ENCODE measurements around the gene SH3GL1. TPM values are rescaled to one million over a fixed set of nuclear protein-coding genes. Genes with fewer than 3 reads are reported as not detected.

Gene SH3GL1
- total and polyA plus RNA-seq, 9 of the 15 experiments (the other 6 are each of a cell fraction or from before 2014, with no cell fraction given) = 1.7 to 75.3 (median 25.7) TPM

DNA sequence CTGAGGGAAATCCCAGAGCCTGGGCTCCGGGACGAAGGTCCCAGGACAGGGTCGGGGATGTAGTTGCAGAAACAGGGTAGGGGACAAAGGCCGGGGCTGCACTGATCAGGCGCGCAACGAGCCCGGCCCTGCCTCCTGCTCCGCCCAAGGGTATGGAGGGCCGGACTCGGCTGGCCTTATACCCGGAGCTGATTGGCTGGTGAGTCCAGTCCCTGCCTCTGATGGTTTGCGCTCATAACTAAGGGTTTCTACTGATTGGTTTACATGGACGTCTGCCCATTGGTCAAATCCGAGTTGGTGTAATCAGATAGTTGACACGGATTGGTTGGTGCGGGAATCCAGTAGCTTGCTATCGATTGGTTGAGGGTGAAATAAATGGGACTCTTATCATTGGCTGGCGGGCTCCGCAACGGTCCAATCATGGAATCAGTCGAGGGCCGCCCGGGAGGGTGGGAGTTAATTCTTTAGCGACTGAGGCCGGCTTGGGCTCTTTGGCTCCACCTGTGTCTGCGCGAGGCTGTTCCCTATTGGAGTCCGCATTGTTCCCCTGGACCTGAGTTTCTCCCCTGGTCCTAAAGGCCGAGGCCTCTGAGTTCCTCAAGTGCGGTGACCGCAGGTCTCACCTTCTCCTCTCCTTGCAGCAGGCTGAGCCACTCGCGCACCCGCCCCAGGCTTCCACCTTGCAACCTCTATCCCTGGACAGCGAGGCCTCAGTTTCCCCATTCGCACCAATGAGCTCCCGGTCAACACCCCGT is 57.6 kb downstream of the SH3GL1 start (continued):
- TF ChIP-seq, protein P1, sequence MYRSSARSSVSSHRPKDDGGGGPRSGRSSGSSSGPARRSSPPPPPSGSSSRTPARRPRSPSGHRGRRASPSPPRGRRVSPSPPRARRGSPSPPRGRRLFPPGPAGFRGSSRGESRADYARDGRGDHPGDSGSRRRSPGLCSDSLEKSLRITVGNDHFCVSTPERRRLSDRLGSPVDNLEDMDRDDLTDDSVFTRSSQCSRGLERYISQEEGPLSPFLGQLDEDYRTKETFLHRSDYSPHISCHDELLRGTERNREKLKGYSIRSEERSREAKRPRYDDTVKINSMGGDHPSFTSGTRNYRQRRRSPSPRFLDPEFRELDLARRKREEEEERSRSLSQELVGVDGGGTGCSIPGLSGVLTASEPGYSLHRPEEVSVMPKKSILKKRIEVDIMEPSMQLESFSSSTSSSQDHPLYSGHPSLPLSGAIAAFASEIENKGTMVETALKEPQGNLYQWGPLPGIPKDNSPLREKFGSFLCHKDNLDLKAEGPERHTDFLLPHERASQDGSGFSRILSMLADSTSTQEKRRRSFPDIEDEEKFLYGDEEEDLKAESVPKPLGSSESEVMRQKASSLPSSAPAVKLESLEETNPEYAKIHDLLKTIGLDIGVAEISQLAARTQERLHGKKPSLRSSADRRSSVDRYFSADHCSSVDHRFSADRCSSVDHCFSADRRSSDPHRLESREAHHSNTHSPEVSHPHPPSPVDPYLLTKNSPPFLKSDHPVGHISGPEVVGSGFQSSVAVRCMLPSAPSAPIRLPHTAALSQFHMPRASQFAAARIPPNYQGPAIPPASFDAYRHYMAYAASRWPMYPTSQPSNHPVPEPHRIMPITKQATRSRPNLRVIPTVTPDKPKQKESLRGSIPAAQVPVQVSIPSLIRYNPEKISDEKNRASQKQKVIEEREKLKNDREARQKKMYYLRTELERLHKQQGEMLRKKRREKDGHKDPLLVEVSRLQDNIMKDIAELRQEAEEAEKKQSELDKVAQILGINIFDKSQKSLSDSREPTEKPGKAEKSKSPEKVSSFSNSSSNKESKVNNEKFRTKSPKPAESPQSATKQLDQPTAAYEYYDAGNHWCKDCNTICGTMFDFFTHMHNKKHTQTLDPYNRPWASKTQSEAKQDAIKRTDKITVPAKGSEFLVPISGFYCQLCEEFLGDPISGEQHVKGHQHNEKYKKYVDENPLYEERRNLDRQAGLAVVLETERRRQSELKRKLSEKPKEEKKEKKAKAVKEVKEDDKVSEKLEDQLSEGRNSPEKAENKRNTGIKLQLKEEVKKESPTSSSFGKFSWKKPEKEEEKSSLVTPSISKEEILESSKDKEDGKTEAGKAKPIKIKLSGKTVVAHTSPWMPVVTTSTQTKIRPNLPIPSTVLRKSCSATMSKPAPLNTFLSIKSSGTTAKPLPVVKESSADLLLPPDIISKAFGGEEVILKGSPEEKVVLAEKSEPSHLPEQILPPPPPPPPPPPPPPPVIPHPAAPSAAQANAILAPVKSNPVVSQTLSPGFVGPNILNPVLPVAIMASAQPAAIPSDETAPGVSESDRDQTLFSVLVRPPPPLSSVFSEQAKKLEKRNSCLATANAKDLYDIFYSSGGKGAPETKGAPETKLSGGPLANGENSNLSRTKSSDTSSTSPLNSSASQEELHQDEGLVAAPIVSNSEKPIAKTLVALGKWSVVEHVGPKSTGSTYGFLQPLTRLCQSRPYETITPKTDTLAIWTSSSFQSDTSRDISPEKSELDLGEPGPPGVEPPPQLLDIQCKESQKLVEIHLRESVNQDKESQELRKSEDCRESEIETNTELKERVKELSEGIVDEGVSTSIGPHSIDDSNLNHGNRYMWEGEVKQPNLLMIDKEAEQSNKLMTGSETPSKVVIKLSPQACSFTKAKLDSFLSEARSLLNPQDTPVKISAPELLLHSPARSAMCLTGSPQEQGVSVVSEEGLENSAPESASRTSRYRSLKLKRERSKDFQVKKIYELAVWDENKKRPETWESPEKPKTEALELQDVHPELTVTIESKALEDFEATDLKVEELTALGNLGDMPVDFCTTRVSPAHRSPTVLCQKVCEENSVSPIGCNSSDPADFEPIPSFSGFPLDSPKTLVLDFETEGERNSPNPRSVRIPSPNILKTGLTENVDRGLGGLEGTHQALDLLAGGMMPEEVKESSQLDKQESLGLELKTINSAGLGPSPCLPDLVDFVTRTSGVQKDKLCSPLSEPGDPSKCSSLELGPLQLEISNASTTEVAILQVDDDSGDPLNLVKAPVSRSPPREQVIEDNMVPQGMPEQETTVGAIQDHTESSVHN (IDR thresholded peaks at IDR 0.05; ENCODE audit: borderline replicate concordance in 1 of 2, low read depth in 1 of 2) = no peak
- no peak for TF ChIP-seq ZSCAN29 (IDR thresholded peaks at IDR 0.05)
- peak; percentile 93 for TF ChIP-seq HIVEP1 (CRISPR knock-in tag; IDR thresholded peaks at IDR 0.05)
- TF ChIP-seq, protein P2, sequence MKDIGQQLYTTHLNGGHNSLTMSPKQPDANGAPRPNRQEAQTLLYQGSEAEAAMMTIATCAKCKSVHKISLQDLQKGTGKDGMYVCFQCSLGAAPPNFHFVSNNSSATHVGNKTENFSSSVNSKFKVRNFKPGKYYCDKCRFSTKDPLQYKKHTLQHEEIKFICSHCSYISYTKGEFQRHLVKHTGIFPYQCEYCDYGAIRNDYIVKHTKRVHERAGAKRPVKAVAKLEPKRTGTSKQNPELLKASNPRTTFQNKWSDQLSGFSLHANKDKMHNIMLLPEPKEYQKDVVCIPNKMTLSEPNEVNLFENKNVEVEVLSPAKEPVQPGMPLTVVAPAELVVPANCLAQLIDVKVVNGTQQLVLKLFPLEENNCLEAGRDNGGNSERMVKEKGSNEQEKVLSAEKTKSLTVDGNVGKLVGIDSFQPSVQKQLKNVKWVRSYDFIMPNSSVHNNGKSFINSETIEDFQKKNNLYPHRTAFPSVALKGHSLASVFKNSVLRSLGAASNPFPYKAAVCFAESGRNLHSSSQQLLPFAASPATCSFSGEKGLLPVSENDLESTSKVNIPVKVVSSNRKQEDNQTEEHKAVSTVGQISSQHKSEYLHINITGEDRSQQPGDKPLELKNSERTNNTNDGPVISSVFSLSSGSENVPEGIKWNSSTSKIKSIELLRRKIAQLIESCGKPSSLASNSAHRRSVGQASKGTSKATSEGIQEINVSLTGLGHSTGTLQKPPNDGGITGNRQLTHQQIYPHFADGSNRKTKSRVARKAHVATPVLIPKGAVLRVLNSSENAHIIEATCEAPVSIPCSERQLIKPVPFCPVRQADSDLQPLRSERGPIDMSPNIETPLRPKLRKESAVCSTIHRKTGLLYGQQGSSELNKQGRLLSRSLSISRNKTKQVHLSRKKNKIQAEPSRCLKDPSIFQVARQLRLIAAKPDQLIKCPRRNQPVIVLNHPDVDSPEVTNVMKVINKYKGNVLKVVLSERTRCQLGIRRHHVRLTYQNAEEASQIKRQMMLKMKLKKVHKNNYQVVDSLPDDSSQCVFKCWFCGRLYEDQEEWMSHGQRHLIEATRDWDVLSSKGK (CRISPR knock-in tag; IDR thresholded peaks at IDR 0.05) = no peak
- no peak for TF ChIP-seq MEIS2 (IDR thresholded peaks at IDR 0.05; ENCODE audit: partially characterized antibody)
- TF ChIP-seq ZFP36 (IDR thresholded peaks at IDR 0.05; ENCODE audit: low read depth, low read length, partially characterized antibody) = no peak
- 0 out of 2 replicates have a peak, but pooled peaks have one; percentile 70 for TF ChIP-seq ZNF561 (CRISPR knock-in tag; conservative IDR thresholded peaks at IDR 0.05)
- TF ChIP-seq, protein P3, sequence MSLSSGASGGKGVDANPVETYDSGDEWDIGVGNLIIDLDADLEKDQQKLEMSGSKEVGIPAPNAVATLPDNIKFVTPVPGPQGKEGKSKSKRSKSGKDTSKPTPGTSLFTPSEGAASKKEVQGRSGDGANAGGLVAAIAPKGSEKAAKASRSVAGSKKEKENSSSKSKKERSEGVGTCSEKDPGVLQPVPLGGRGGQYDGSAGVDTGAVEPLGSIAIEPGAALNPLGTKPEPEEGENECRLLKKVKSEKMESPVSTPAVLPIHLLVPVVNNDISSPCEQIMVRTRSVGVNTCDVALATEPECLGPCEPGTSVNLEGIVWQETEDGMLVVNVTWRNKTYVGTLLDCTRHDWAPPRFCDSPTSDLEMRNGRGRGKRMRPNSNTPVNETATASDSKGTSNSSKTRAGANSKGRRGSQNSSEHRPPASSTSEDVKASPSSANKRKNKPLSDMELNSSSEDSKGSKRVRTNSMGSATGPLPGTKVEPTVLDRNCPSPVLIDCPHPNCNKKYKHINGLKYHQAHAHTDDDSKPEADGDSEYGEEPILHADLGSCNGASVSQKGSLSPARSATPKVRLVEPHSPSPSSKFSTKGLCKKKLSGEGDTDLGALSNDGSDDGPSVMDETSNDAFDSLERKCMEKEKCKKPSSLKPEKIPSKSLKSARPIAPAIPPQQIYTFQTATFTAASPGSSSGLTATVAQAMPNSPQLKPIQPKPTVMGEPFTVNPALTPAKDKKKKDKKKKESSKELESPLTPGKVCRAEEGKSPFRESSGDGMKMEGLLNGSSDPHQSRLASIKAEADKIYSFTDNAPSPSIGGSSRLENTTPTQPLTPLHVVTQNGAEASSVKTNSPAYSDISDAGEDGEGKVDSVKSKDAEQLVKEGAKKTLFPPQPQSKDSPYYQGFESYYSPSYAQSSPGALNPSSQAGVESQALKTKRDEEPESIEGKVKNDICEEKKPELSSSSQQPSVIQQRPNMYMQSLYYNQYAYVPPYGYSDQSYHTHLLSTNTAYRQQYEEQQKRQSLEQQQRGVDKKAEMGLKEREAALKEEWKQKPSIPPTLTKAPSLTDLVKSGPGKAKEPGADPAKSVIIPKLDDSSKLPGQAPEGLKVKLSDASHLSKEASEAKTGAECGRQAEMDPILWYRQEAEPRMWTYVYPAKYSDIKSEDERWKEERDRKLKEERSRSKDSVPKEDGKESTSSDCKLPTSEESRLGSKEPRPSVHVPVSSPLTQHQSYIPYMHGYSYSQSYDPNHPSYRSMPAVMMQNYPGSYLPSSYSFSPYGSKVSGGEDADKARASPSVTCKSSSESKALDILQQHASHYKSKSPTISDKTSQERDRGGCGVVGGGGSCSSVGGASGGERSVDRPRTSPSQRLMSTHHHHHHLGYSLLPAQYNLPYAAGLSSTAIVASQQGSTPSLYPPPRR (CRISPR knock-in tag; IDR thresholded peaks at IDR 0.05; ENCODE audit: borderline replicate concordance) = no peak; the same call in 1 of the 2 replicates
- TF ChIP-seq SMARCC2 (IDR thresholded peaks at IDR 0.05; ENCODE audit: low read depth) = 0 out of 2 replicates have a peak, but pooled peaks have one; percentile 34
- TF ChIP-seq PHB2 (IDR thresholded peaks at IDR 0.05; ENCODE audit: low read depth) = no peak

Measured in K562 (cell line).